NCI-H524 treated with DMSO at 0.1 percent for 48 hours (cell line): ENCODE measurements around the gene LSM10.

Source experiments
- DNase-seq: peaks from one replicate; lab custom pipeline; 2025; lab: John Stamatoyannopoulos, UW

LSM10 gene

GRCh38 chr1:36408479-36408878 is 10.8 kb upstream of the LSM10 start:
- DNase-seq = no peak

- DNase-seq = no peak
These were observed 8.7 kb upstream of the LSM10 start for GRCh38 chr1:36406440-36406839.

GRCh38 chr1:36402504-36402890 is 4.8 kb upstream of the LSM10 start:
- DNase-seq = no peak

- DNase-seq = no peak
These were observed 4.1 kb upstream of the LSM10 start for GRCh38 chr1:36401602-36402503.

GRCh38 chr1:36400825-36401601 is 3.3 kb upstream of the LSM10 start:
- DNase-seq = no peak

GRCh38 chr1:36400514-36400824 is 2.8 kb upstream of the LSM10 start:
- no peak for DNase-seq

- no peak for DNase-seq
These were observed 766 bp upstream of the LSM10 start for GRCh38 chr1:36398370-36398977.

- DNase-seq = no peak
These were observed 678 bp downstream of the LSM10 start for GRCh38 chr1:36397083-36397377.

GRCh38 chr1:36396359-36396758 is 1.3 kb downstream of the LSM10 start:
- DNase-seq = no peak

- DNase-seq = no peak
These were observed 4.0 kb downstream of the LSM10 start for GRCh38 chr1:36393686-36394085.

GRCh38 chr1:36392836-36393235 is 4.9 kb downstream of the LSM10 start:
- DNase-seq = no peak

- DNase-seq = no peak
These were observed 6.4 kb downstream of the LSM10 start for GRCh38 chr1:36391271-36391670.

GRCh38 chr1:36390411-36390810 is 7.3 kb downstream of the LSM10 start:
- no peak for DNase-seq

- no peak for DNase-seq
These were observed 7.7 kb downstream of the LSM10 start for GRCh38 chr1:36389999-36390398.

- no peak for DNase-seq
These were observed 8.4 kb downstream of the LSM10 start for GRCh38 chr1:36389261-36389660.

GRCh38 chr1:36387141-36387949 is 10.4 kb downstream of the LSM10 start:
- DNase-seq = no peak

GRCh38 chr1:36386265-36387140 is 11.2 kb downstream of the LSM10 start:
- no peak for DNase-seq

- DNase-seq = peak; percentile 88
These were observed 12.1 kb downstream of the LSM10 start, which contains the start of gene STK40 for GRCh38 chr1:36385410-36386264. Gene STK40 (minus strand): TSS chr1:36385924. CDS start chr1:36361332, 24,592 bp downstream.

GRCh38 chr1:36384542-36385409 is 12.9 kb downstream of the LSM10 start:
- DNase-seq = no peak
